ENCODE measurements around the gene SELENOF. TPM values are rescaled to one million over a fixed set of nuclear protein-coding genes. Genes with fewer than 3 reads are reported as not detected.
A peak's percentile ranks its signal among the peaks of the same experiment; 100 is the strongest.

SELENOF gene
- total and polyA plus RNA-seq, 10 of the 15 experiments (the other 5 are each of a cell fraction or from before 2014, with no cell fraction given), result 98.7 to 254 (median 172) TPM

DNA sequence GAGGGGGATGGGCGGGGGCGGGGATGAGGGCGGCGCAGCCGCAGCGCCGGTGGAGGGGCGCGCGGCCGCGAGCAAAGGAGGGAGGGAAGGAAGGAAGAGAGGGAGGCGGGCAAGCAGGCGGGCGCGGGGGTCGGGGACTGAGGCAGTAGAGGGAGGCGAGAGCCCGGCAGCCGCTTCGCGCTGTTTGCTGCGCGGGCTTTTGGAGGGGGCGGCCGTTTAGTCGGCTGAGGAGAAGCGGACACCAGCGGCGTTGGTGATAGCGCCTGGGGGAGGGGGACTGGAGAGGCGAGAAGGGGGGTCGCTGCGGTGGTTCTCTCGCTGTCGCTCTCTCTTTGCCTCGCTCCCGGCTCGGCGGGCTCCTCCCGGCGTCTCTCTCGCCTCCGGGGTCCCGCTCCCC is 673 bp upstream of the SELENOF start, which contains the start of gene HS2ST1 (continued):
- TF ChIP-seq, protein P1, sequence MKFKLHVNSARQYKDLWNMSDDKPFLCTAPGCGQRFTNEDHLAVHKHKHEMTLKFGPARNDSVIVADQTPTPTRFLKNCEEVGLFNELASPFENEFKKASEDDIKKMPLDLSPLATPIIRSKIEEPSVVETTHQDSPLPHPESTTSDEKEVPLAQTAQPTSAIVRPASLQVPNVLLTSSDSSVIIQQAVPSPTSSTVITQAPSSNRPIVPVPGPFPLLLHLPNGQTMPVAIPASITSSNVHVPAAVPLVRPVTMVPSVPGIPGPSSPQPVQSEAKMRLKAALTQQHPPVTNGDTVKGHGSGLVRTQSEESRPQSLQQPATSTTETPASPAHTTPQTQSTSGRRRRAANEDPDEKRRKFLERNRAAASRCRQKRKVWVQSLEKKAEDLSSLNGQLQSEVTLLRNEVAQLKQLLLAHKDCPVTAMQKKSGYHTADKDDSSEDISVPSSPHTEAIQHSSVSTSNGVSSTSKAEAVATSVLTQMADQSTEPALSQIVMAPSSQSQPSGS (IDR thresholded peaks at IDR 0.05; ENCODE audit: low read length), result no peak
- TF ChIP-seq TCF3 (IDR thresholded peaks at IDR 0.05; ENCODE audit: borderline replicate concordance, insufficient read depth, low read depth, low read length) (no peak), TBL1XR1 (IDR thresholded peaks at IDR 0.05; ENCODE audit: low read depth, low read length) (no peak), SRF (IDR thresholded peaks at IDR 0.05; ENCODE audit: low read depth in 2 of 2, low read length in 2 of 2) (no peak), RB1 (IDR thresholded peaks at IDR 0.05; ENCODE audit: borderline replicate concordance) (0 out of 2 replicates have a peak, but pooled peaks have one; percentile 26), LARP7 (IDR thresholded peaks at IDR 0.05) (no peak), GATAD2B (conservative IDR thresholded peaks at IDR 0.05; ENCODE audit: low read depth) (peak; percentile 70; the same call in 1 of the 2 replicates), SREBF1 (IDR thresholded peaks at IDR 0.05; ENCODE audit: low read length) (no peak), NBN (IDR thresholded peaks at IDR 0.05) (no peak), RFX5 (IDR thresholded peaks at IDR 0.05; ENCODE audit: low read depth, low read length) (no peak), SMARCA5 (IDR thresholded peaks at IDR 0.05) (no peak), TCF12 (IDR thresholded peaks at IDR 0.05; ENCODE audit: low read depth, low read length) (peak; percentile 48; the same call in 1 of the 2 replicates), POLR2AphosphoS2 (IDR thresholded peaks at IDR 0.05; ENCODE audit: low read depth, low read length) (no peak), MEF2B (IDR thresholded peaks at IDR 0.05; ENCODE audit: partially characterized antibody, poor library complexity, severe bottlenecking) (no peak)
- TF ChIP-seq, protein P2, sequence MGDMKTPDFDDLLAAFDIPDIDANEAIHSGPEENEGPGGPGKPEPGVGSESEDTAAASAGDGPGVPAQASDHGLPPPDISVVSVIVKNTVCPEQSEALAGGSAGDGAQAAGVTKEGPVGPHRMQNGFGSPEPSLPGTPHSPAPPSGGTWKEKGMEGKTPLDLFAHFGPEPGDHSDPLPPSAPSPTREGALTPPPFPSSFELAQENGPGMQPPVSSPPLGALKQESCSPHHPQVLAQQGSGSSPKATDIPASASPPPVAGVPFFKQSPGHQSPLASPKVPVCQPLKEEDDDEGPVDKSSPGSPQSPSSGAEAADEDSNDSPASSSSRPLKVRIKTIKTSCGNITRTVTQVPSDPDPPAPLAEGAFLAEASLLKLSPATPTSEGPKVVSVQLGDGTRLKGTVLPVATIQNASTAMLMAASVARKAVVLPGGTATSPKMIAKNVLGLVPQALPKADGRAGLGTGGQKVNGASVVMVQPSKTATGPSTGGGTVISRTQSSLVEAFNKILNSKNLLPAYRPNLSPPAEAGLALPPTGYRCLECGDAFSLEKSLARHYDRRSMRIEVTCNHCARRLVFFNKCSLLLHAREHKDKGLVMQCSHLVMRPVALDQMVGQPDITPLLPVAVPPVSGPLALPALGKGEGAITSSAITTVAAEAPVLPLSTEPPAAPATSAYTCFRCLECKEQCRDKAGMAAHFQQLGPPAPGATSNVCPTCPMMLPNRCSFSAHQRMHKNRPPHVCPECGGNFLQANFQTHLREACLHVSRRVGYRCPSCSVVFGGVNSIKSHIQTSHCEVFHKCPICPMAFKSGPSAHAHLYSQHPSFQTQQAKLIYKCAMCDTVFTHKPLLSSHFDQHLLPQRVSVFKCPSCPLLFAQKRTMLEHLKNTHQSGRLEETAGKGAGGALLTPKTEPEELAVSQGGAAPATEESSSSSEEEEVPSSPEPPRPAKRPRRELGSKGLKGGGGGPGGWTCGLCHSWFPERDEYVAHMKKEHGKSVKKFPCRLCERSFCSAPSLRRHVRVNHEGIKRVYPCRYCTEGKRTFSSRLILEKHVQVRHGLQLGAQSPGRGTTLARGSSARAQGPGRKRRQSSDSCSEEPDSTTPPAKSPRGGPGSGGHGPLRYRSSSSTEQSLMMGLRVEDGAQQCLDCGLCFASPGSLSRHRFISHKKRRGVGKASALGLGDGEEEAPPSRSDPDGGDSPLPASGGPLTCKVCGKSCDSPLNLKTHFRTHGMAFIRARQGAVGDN (IDR thresholded peaks at IDR 0.05), result no peak
- TF ChIP-seq, protein P3, sequence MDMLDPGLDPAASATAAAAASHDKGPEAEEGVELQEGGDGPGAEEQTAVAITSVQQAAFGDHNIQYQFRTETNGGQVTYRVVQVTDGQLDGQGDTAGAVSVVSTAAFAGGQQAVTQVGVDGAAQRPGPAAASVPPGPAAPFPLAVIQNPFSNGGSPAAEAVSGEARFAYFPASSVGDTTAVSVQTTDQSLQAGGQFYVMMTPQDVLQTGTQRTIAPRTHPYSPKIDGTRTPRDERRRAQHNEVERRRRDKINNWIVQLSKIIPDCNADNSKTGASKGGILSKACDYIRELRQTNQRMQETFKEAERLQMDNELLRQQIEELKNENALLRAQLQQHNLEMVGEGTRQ (IDR thresholded peaks at IDR 0.05; ENCODE audit: borderline replicate concordance, low read depth, low read length), result no peak
